ENCODE results near the gene HPF1. TPM values are rescaled to one million over a fixed set of nuclear protein-coding genes. Genes with fewer than 3 reads are reported as not detected.

HPF1 gene
- total RNA-seq, 1 experiment from 2014 or later, result 34.3 TPM

DNA sequence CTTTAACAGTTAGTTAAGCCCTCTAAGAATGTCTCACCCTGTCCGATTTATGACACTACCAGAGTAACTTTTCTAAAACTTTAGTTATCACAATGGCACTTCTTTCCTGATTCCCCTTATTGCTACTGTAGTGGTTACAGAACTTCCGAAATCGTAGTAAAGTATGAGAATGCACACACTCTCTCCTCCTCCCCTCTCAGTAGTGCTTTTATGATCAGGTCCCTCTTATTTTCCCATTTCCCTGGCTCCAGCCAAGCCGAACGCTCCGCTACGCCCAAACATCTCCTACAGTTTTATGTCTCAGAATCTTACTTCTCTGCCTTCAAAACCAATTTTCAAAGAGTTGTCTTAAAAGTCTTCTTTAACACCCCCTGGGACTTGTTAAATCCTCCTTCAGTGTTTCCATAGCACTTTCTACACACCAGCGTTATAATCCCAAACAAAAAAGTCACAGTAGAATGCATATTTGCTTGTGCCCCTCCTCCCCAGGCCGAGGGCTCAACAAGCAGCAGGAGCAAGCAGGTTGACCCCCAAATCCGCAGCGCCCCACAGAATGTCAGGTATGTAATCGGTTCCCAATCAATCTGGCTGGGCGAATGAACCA, 671 bp downstream of the HPF1 start:
- peak overlapping the region; percentile 88 for H3K4me3 Mint-ChIP-seq
- peaks cover 10% of the 10 kb centered on the region; the same call in 1 of the 2 replicates for H3K36me3 Mint-ChIP-seq
- DNase-seq (ENCODE audit: low spot score) (no peak), ATAC-seq (no peak)
- no peaks in the 10 kb centered on the region for H3K9me3 Mint-ChIP-seq
- H3K4me1 Mint-ChIP-seq, result peaks cover 30% of the 10 kb centered on the region
- H3K27ac Mint-ChIP-seq, result peak overlapping the region; percentile 88
- POLR2A ChIA-PET, result interaction anchor here (0.5 to 1.0 kb wide), 3 partner anchors 67 to 800 kb away, joined by 3 to 7 read pairs (median 4); partner anchors contain the start of gene CBR4
- TF ChIP-seq HMGA2 (CRISPR knock-in tag; IDR thresholded peaks at IDR 0.05) (no peak), ESRRA (CRISPR knock-in tag; IDR thresholded peaks at IDR 0.05; ENCODE audit: borderline replicate concordance) (no peak), JAZF1 (CRISPR knock-in tag; IDR thresholded peaks at IDR 0.05) (no peak), FOXP1 (CRISPR knock-in tag; IDR thresholded peaks at IDR 0.05; ENCODE audit: borderline replicate concordance) (no peak), GRHL2 (CRISPR knock-in tag; IDR thresholded peaks at IDR 0.05; ENCODE audit: insufficient replicate concordance, severe bottlenecking) (no peak), RORB (CRISPR knock-in tag; IDR thresholded peaks at IDR 0.05) (no peak), ZNF423 (CRISPR knock-in tag; IDR thresholded peaks at IDR 0.05) (no peak), JUN (CRISPR knock-in tag; IDR thresholded peaks at IDR 0.05) (no peak)
- TF ChIP-seq, protein P1, sequence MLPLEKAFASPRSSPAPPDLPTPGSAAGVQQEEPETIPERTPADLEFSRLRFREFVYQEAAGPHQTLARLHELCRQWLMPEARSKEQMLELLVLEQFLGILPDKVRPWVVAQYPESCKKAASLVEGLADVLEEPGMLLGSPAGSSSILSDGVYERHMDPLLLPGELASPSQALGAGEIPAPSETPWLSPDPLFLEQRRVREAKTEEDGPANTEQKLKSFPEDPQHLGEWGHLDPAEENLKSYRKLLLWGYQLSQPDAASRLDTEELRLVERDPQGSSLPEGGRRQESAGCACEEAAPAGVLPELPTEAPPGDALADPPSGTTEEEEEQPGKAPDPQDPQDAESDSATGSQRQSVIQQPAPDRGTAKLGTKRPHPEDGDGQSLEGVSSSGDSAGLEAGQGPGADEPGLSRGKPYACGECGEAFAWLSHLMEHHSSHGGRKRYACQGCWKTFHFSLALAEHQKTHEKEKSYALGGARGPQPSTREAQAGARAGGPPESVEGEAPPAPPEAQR (CRISPR knock-in tag; IDR thresholded peaks at IDR 0.05), result no peak
- TF ChIP-seq, protein P2, sequence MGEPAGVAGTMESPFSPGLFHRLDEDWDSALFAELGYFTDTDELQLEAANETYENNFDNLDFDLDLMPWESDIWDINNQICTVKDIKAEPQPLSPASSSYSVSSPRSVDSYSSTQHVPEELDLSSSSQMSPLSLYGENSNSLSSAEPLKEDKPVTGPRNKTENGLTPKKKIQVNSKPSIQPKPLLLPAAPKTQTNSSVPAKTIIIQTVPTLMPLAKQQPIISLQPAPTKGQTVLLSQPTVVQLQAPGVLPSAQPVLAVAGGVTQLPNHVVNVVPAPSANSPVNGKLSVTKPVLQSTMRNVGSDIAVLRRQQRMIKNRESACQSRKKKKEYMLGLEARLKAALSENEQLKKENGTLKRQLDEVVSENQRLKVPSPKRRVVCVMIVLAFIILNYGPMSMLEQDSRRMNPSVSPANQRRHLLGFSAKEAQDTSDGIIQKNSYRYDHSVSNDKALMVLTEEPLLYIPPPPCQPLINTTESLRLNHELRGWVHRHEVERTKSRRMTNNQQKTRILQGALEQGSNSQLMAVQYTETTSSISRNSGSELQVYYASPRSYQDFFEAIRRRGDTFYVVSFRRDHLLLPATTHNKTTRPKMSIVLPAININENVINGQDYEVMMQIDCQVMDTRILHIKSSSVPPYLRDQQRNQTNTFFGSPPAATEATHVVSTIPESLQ (CRISPR knock-in tag; IDR thresholded peaks at IDR 0.05), result no peak
- TF ChIP-seq, protein P3, sequence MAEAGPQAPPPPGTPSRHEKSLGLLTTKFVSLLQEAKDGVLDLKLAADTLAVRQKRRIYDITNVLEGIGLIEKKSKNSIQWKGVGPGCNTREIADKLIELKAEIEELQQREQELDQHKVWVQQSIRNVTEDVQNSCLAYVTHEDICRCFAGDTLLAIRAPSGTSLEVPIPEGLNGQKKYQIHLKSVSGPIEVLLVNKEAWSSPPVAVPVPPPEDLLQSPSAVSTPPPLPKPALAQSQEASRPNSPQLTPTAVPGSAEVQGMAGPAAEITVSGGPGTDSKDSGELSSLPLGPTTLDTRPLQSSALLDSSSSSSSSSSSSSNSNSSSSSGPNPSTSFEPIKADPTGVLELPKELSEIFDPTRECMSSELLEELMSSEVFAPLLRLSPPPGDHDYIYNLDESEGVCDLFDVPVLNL (CRISPR knock-in tag; IDR thresholded peaks at IDR 0.05; ENCODE audit: borderline replicate concordance, low read depth), result no peak
- TF ChIP-seq, protein P4, sequence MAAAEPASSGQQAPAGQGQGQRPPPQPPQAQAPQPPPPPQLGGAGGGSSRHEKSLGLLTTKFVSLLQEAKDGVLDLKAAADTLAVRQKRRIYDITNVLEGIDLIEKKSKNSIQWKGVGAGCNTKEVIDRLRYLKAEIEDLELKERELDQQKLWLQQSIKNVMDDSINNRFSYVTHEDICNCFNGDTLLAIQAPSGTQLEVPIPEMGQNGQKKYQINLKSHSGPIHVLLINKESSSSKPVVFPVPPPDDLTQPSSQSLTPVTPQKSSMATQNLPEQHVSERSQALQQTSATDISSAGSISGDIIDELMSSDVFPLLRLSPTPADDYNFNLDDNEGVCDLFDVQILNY (CRISPR knock-in tag; IDR thresholded peaks at IDR 0.05), result no peak
- TF ChIP-seq, protein P5, sequence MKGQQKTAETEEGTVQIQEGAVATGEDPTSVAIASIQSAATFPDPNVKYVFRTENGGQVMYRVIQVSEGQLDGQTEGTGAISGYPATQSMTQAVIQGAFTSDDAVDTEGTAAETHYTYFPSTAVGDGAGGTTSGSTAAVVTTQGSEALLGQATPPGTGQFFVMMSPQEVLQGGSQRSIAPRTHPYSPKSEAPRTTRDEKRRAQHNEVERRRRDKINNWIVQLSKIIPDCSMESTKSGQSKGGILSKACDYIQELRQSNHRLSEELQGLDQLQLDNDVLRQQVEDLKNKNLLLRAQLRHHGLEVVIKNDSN (CRISPR knock-in tag; IDR thresholded peaks at IDR 0.05), result no peak
- H3K27me3 Mint-ChIP-seq (ENCODE audit: low read depth), result peaks cover 11% of the 10 kb centered on the region; the same call in 1 of the 2 replicates
- CTCF ChIA-PET, result interaction anchor here (1.0 to 1.2 kb wide), 2 partner anchors 18 to 144 kb away, joined by 5 to 8 read pairs; no protein-coding TSS in a partner anchor

DNA sequence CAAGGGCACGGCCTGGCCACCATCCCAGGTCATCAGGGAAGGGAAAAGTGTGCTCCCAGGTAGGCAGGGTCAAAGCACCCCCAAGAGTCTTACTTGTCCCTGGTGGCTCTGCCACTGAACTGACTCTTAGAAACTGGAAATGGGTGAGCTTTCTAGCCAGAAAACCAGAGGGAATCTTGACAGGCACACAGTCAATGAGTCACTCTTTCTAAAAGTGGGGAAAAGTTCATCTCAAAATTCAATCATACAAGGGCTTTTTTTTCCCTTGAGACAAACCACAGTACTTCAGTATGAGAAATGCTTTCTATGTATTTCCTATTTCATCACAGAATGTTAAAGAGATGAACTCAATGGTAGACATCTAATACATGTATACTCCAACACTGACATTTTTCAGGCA, 12.5 kb downstream of the HPF1 start:
- POLR2A ChIA-PET, result no interaction called here
- Mint-ChIP-seq H3K4me1 (no peaks in the 10 kb centered on the region), H3K9me3 (no peaks in the 10 kb centered on the region), H3K27me3 (ENCODE audit: low read depth) (no peaks in the 10 kb centered on the region), H3K4me3 (no peak overlapping the region), H3K27ac (no peak overlapping the region), H3K36me3 (peaks cover 7% of the 10 kb centered on the region)
- CTCF ChIA-PET, result no interaction called here
- DNase-seq (ENCODE audit: low spot score) (no peak), ATAC-seq (no peak)
- TF ChIP-seq, protein P4 (CRISPR knock-in tag; IDR thresholded peaks at IDR 0.05), result no peak
- TF ChIP-seq, protein P6, sequence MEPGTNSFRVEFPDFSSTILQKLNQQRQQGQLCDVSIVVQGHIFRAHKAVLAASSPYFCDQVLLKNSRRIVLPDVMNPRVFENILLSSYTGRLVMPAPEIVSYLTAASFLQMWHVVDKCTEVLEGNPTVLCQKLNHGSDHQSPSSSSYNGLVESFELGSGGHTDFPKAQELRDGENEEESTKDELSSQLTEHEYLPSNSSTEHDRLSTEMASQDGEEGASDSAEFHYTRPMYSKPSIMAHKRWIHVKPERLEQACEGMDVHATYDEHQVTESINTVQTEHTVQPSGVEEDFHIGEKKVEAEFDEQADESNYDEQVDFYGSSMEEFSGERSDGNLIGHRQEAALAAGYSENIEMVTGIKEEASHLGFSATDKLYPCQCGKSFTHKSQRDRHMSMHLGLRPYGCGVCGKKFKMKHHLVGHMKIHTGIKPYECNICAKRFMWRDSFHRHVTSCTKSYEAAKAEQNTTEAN (CRISPR knock-in tag; IDR thresholded peaks at IDR 0.05), result no peak
- TF ChIP-seq ZNF416 (CRISPR knock-in tag; IDR thresholded peaks at IDR 0.05), result no peak
- TF ChIP-seq OVOL2 (CRISPR knock-in tag; IDR thresholded peaks at IDR 0.05; ENCODE audit: borderline replicate concordance), result no peak
- no peak for TF ChIP-seq PRRX2 (CRISPR knock-in tag; IDR thresholded peaks at IDR 0.05)
- TF ChIP-seq, protein P7, sequence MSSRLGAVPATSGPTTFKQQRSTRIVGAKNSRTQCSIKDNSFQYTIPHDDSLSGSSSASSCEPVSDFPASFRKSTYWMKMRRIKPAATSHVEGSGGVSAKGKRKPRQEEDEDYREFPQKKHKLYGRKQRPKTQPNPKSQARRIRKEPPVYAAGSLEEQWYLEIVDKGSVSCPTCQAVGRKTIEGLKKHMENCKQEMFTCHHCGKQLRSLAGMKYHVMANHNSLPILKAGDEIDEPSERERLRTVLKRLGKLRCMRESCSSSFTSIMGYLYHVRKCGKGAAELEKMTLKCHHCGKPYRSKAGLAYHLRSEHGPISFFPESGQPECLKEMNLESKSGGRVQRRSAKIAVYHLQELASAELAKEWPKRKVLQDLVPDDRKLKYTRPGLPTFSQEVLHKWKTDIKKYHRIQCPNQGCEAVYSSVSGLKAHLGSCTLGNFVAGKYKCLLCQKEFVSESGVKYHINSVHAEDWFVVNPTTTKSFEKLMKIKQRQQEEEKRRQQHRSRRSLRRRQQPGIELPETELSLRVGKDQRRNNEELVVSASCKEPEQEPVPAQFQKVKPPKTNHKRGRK (CRISPR knock-in tag; IDR thresholded peaks at IDR 0.05; ENCODE audit: borderline replicate concordance), result no peak
- TF ChIP-seq, protein P8, sequence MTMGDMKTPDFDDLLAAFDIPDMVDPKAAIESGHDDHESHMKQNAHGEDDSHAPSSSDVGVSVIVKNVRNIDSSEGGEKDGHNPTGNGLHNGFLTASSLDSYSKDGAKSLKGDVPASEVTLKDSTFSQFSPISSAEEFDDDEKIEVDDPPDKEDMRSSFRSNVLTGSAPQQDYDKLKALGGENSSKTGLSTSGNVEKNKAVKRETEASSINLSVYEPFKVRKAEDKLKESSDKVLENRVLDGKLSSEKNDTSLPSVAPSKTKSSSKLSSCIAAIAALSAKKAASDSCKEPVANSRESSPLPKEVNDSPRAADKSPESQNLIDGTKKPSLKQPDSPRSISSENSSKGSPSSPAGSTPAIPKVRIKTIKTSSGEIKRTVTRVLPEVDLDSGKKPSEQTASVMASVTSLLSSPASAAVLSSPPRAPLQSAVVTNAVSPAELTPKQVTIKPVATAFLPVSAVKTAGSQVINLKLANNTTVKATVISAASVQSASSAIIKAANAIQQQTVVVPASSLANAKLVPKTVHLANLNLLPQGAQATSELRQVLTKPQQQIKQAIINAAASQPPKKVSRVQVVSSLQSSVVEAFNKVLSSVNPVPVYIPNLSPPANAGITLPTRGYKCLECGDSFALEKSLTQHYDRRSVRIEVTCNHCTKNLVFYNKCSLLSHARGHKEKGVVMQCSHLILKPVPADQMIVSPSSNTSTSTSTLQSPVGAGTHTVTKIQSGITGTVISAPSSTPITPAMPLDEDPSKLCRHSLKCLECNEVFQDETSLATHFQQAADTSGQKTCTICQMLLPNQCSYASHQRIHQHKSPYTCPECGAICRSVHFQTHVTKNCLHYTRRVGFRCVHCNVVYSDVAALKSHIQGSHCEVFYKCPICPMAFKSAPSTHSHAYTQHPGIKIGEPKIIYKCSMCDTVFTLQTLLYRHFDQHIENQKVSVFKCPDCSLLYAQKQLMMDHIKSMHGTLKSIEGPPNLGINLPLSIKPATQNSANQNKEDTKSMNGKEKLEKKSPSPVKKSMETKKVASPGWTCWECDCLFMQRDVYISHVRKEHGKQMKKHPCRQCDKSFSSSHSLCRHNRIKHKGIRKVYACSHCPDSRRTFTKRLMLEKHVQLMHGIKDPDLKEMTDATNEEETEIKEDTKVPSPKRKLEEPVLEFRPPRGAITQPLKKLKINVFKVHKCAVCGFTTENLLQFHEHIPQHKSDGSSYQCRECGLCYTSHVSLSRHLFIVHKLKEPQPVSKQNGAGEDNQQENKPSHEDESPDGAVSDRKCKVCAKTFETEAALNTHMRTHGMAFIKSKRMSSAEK (CRISPR knock-in tag; IDR thresholded peaks at IDR 0.05; ENCODE audit: borderline replicate concordance), result no peak
